Naive B cell (primary cell): Measurements from ENCODE around the gene MYO5A. TPM values are rescaled to one million over a fixed set of nuclear protein-coding genes. Genes with fewer than 3 reads are reported as not detected.
"Not testable (repeated sequence)": the region's sequence is repeated elsewhere in the genome, so short reads cannot be mapped to it uniquely, and the experiment has no call there.

Experiments used
- ATAC-seq, 2 donors: fragments of 150-1000 bp; cut with Tn5 transposase; 2 replicates each; pipeline ENCODE4 v1.10.0; 2021; ENCODE audit warnings: low read depth in 2 of 2, mild to moderate bottlenecking in 2 of 2, moderate library complexity in 2 of 2
- DNase-seq: peaks from one replicate; pipeline ENCODE4 v3.0.0; 2022
- H3K27ac Mint-ChIP-seq, 6 donors: one replicate each; pipeline ENCODE4 v1.8.0; 2020 to 2022; ENCODE audit warnings: mild to moderate bottlenecking in 6 of 6, mixed read lengths in 6 of 6, moderate library complexity in 5 of 6, inconsistent platforms in 2 of 6
- H3K27me3 Mint-ChIP-seq, 3 donors: one replicate each; pipeline ENCODE4 v1.8.0; 2021 to 2022; ENCODE audit warnings: mixed read lengths in 3 of 3, mild to moderate bottlenecking in 1 of 3
- H3K36me3 Mint-ChIP-seq, 2 donors: one replicate each; pipeline ENCODE4 v1.8.0; 2020 to 2022; ENCODE audit warnings: mixed read lengths in 2 of 2, inconsistent platforms in 1 of 2, mild to moderate bottlenecking in 1 of 2
- H3K4me1 Mint-ChIP-seq, 3 donors: one replicate each; pipeline ENCODE4 v1.8.0; 2020 to 2022; ENCODE audit warnings: mixed read lengths in 3 of 3, inconsistent platforms in 1 of 3, mild to moderate bottlenecking in 1 of 3, moderate library complexity in 1 of 3
- H3K4me3 Mint-ChIP-seq, 8 donors: one replicate each; pipeline ENCODE4 v1.8.0; 2020 to 2022; ENCODE audit warnings: mild to moderate bottlenecking in 8 of 8, mixed read lengths in 8 of 8, moderate library complexity in 8 of 8, inconsistent platforms in 2 of 8
- H3K9me3 Mint-ChIP-seq, 7 donors: one replicate each; pipeline ENCODE4 v1.8.0; 2020 to 2022; ENCODE audit warnings: mixed read lengths in 7 of 7, mild to moderate bottlenecking in 5 of 7, inconsistent platforms in 2 of 7, moderate library complexity in 1 of 7
- polyA plus RNA-seq, 6 donors: library from polyadenylated mRNA; unstranded; fragments of 300-500 nt; fragmentation: Illumina TruSeq; gene quantifications; one replicate each; pipeline ENCODE4 v1.2.3, GENCODE V29; 2021; ENCODE audit warnings: low read depth in 6 of 6

The MYO5A gene
- polyA plus RNA-seq, 6 donors from 2014 or later = 3.8 to 15.0 (median 9.3) TPM

GRCh38 chr15:52437646-52438045 is 91.0 kb downstream of the MYO5A start:
- H3K4me3 Mint-ChIP-seq = no peak overlapping the region
- peaks cover 28 to 50% (median 39%) of the 10 kb centered on the region in 3 donors for H3K4me1 Mint-ChIP-seq
- peak overlapping the region in 1 of 6 donors; percentile 60 for H3K27ac Mint-ChIP-seq
- ATAC-seq = no peak
- H3K27me3 Mint-ChIP-seq = no peaks in the 10 kb centered on the region
- no peaks in the 10 kb centered on the region for H3K9me3 Mint-ChIP-seq
- DNase-seq = no peak
- H3K36me3 Mint-ChIP-seq = peaks cover 3% of the 10 kb centered on the region in 2 donors

DNA sequence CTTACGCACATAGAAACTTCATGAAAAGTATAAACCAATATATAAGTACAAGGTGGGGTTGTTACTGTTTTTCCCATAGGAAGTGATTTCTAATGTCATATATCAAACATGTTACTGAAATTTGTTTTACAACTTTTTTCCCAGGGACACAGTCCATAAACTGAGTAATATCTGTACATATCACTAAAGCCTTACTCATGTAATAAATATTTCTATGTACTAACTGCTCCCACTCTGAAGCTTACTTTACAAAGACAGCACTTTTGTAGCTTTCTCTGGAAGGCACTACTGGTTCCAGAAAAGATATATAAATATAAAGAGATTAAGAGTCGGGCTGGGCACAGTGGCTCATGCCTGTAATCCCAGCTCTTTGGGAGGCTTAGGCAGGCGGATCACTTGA is 91.7 kb downstream of the MYO5A start:
- Mint-ChIP-seq H3K27ac (peak overlapping the region in 1 of 6 donors; percentile 6), H3K4me3 (no peak overlapping the region), H3K4me1 (peaks cover 25 to 47% (median 39%) of the 10 kb centered on the region in 3 donors), H3K36me3 (peaks cover 4 to 7% of the 10 kb centered on the region in 2 donors), H3K9me3 (no peaks in the 10 kb centered on the region), H3K27me3 (no peaks in the 10 kb centered on the region)
- DNase-seq (no peak), ATAC-seq (no peak)

GRCh38 chr15:52434885-52435284 is 93.8 kb downstream of the MYO5A start:
- DNase-seq (no peak), ATAC-seq (no peak)
- H3K4me1 Mint-ChIP-seq = peaks cover 25 to 32% (median 32%) of the 10 kb centered on the region in 3 donors
- no peaks in the 10 kb centered on the region for H3K27me3 Mint-ChIP-seq
- H3K9me3 Mint-ChIP-seq = no peaks in the 10 kb centered on the region
- peak overlapping the region in 2 of 6 donors; percentile 65 to 88 for H3K27ac Mint-ChIP-seq
- H3K36me3 Mint-ChIP-seq = peaks cover 7% of the 10 kb centered on the region in 2 donors
- no peak overlapping the region for H3K4me3 Mint-ChIP-seq

- H3K4me1 Mint-ChIP-seq = peaks cover 0 to 7% (median 2%) of the 10 kb centered on the region in 3 donors
- peaks cover 9 to 15% of the 10 kb centered on the region in 2 donors for H3K36me3 Mint-ChIP-seq
- H3K27ac Mint-ChIP-seq = no peak overlapping the region
These were observed 100.4 kb downstream of the MYO5A start for GRCh38 chr15:52428297-52428696.

GRCh38 chr15:52427804-52428203 is 100.9 kb downstream of the MYO5A start:
- H3K4me1 Mint-ChIP-seq = peaks cover 0 to 7% (median 2%) of the 10 kb centered on the region in 3 donors
- no peaks in the 10 kb centered on the region for H3K9me3 Mint-ChIP-seq
- peak overlapping the region in 3 of 6 donors; percentile 3 to 19 (median 19) for H3K27ac Mint-ChIP-seq
- no peak overlapping the region for H3K4me3 Mint-ChIP-seq
- ATAC-seq (no peak), DNase-seq (no peak)
- no peaks in the 10 kb centered on the region for H3K27me3 Mint-ChIP-seq
- H3K36me3 Mint-ChIP-seq = peaks cover 8 to 13% of the 10 kb centered on the region in 2 donors

More at GRCh38 chr15:52428297-52428696, 100.4 kb downstream of the MYO5A start:
- Mint-ChIP-seq H3K27me3 (no peaks in the 10 kb centered on the region), H3K4me3 (no peak overlapping the region), H3K9me3 (no peaks in the 10 kb centered on the region)
- no peak for ATAC-seq
- no peak for DNase-seq

- Mint-ChIP-seq H3K9me3 (no peaks in the 10 kb centered on the region), H3K36me3 (peaks cover 7 to 8% of the 10 kb centered on the region in 2 donors)
- no peak for ATAC-seq
These were observed 103.7 kb downstream of the MYO5A start for GRCh38 chr15:52424856-52425431.

GRCh38 chr15:52423852-52424251 is 104.8 kb downstream of the MYO5A start:
- Mint-ChIP-seq H3K27me3 (no peaks in the 10 kb centered on the region), H3K9me3 (no peaks in the 10 kb centered on the region), H3K27ac (no peak overlapping the region), H3K4me1 (peaks cover 15 to 19% (median 19%) of the 10 kb centered on the region in 3 donors), H3K36me3 (peaks cover 4 to 8% of the 10 kb centered on the region in 2 donors), H3K4me3 (no peak overlapping the region)
- DNase-seq (no peak), ATAC-seq (no peak)

More at GRCh38 chr15:52424856-52425431, 103.7 kb downstream of the MYO5A start:
- Mint-ChIP-seq H3K27me3 (no peaks in the 10 kb centered on the region), H3K4me1 (peaks cover 15 to 19% (median 19%) of the 10 kb centered on the region in 3 donors), H3K27ac (no peak overlapping the region), H3K4me3 (no peak overlapping the region)
- DNase-seq = no peak

GRCh38 chr15:52422001-52422400 is 106.7 kb downstream of the MYO5A start:
- no peak for ATAC-seq
- no peak for DNase-seq
- Mint-ChIP-seq H3K27ac (peak overlapping the region in 2 of 6 donors; percentile 4 to 28), H3K4me1 (peaks cover 13 to 19% (median 19%) of the 10 kb centered on the region in 3 donors), H3K27me3 (no peaks in the 10 kb centered on the region), H3K9me3 (no peaks in the 10 kb centered on the region), H3K36me3 (peaks cover 8 to 9% of the 10 kb centered on the region in 2 donors), H3K4me3 (no peak overlapping the region)

DNA sequence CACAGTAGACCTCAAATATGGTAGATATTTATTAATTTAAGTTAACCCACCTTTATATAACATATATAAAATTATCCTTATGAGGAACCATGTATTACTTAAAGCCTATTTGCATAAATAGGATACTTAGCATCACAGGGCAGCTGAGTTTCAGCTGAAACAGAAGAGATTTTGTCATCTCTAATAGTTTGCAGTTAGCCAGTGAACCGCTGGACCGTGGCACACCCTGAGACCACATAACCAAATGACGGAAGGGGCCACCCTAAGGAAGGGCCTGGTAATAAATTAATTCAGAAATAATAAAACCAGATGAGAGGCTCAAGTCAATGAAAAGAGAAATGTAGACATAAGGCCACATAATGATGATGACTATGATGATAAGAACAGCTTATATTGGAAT is 107.7 kb downstream of the MYO5A start:
- H3K4me3 Mint-ChIP-seq = no peak overlapping the region
- H3K27me3 Mint-ChIP-seq = no peaks in the 10 kb centered on the region
- no peaks in the 10 kb centered on the region for H3K9me3 Mint-ChIP-seq
- peaks cover 8 to 9% of the 10 kb centered on the region in 2 donors for H3K36me3 Mint-ChIP-seq
- H3K27ac Mint-ChIP-seq = peak overlapping the region in 3 of 6 donors; percentile 71 to 82 (median 78)
- H3K4me1 Mint-ChIP-seq = peaks cover 13 to 19% (median 19%) of the 10 kb centered on the region in 3 donors
- peak; percentile 70 to 75 for ATAC-seq
- peak; percentile 6 for DNase-seq

DNA sequence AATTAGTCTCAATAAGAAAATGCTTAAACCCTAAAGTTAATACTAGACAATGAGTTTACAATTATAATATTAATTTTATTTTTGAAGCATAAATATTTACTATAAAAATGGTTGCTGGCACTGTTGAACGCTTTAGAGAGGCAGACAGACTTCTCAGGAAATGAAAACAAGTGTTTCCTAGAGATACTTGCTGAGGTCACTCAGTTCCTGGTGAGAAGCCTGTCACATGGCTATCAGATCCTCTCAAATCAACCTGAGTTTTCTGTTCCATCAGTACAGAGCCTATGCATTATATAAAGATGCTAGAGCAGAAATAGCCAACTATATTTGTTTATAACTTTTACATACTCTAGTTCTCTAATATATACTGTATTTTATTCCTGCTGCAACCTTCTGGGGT is 109.2 kb downstream of the MYO5A start:
- H3K4me3 Mint-ChIP-seq = no peak overlapping the region
- peaks cover 9 to 13% of the 10 kb centered on the region in 2 donors for H3K36me3 Mint-ChIP-seq
- DNase-seq = no peak
- H3K4me1 Mint-ChIP-seq = peaks cover 13 to 19% (median 19%) of the 10 kb centered on the region in 3 donors
- no peak for ATAC-seq
- no peak overlapping the region for H3K27ac Mint-ChIP-seq
- H3K27me3 Mint-ChIP-seq = no peaks in the 10 kb centered on the region
- H3K9me3 Mint-ChIP-seq = no peaks in the 10 kb centered on the region

DNA sequence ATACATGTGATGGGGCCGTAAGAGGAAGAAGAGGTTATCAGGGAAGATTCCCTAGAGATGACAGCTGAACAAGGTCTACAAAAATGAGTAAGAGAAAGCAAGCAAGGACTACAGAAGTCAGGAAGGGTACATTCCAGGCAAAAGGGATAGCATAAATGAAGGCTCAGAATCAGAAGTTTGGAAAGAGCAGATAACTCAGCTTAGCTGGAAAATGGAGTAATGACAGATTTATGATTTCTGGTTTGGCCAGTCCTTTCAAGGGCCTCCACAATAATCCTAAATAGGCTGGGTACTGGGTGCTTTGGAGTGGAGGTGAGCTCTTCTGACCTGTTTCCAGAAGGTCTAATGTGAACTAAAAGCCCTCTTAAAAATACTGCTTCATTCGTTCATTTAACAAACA is 110.7 kb downstream of the MYO5A start:
- H3K4me1 Mint-ChIP-seq = peaks cover 13 to 19% (median 19%) of the 10 kb centered on the region in 3 donors
- ATAC-seq (no peak), DNase-seq (no peak)
- no peaks in the 10 kb centered on the region for H3K27me3 Mint-ChIP-seq
- H3K4me3 Mint-ChIP-seq = no peak overlapping the region
- no peaks in the 10 kb centered on the region for H3K9me3 Mint-ChIP-seq
- H3K27ac Mint-ChIP-seq = no peak overlapping the region
- H3K36me3 Mint-ChIP-seq = peaks cover 9 to 13% of the 10 kb centered on the region in 2 donors

DNA sequence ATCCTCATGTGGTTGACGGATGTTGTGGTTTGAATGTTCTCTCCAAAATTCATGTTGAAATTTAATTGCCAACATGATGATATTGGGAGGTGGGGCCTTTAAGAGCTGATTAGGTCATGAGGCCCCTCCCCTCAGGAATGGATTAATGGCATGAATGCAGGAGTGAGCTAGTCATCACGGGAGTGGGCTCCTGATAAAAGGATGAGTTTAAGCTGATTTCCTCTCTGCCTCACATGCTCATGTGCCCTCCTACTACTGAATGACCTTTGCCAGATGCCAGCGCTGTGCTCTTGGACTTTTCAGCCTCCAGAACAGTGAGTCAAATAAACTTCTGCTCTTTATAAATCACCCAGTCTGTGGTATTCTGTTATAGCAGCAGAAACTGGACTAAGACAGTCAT is 111.2 kb downstream of the MYO5A start:
- ATAC-seq = no peak
- H3K27ac Mint-ChIP-seq = no peak overlapping the region

GRCh38 chr15:52416566-52416965 is 112.1 kb downstream of the MYO5A start:
- not testable (repeated sequence) for ATAC-seq, H3K27me3 Mint-ChIP-seq, H3K4me1 Mint-ChIP-seq, H3K9me3 Mint-ChIP-seq, H3K4me3 Mint-ChIP-seq, DNase-seq
- Mint-ChIP-seq H3K36me3 (peaks cover 9 to 13% of the 10 kb centered on the region in 2 donors), H3K27ac (peak overlapping the region in 1 of 6 donors; percentile 30)

More for the DNA sequence above, 111.2 kb downstream of the MYO5A start:
- Mint-ChIP-seq H3K9me3 (no peaks in the 10 kb centered on the region), H3K36me3 (peaks cover 9 to 13% of the 10 kb centered on the region in 2 donors), H3K4me3 (no peak overlapping the region), H3K27me3 (no peaks in the 10 kb centered on the region), H3K4me1 (peaks cover 12 to 17% (median 17%) of the 10 kb centered on the region in 3 donors)
- DNase-seq = no peak

GRCh38 chr15:52415628-52416027 is 113.1 kb downstream of the MYO5A start:
- H3K36me3 Mint-ChIP-seq = peaks cover 9 to 13% of the 10 kb centered on the region in 2 donors
- no peak overlapping the region for H3K27ac Mint-ChIP-seq
- DNase-seq (no peak), ATAC-seq (no peak)
- H3K4me3 Mint-ChIP-seq = no peak overlapping the region
- no peaks in the 10 kb centered on the region for H3K27me3 Mint-ChIP-seq
- H3K9me3 Mint-ChIP-seq = no peaks in the 10 kb centered on the region
- no peaks in the 10 kb centered on the region for H3K4me1 Mint-ChIP-seq
